Mucosa of gallbladder (tissue), 1 donor: ENCODE measurements around the gene NFATC1. TPM values are rescaled to one million over a fixed set of nuclear protein-coding genes. Genes with fewer than 3 reads are reported as not detected.

Source experiments
- DNase-seq: peaks from one replicate; pipeline ENCODE4 v3.0.0-alpha.2; 2020; ENCODE audit warnings: low spot score
- total RNA-seq: library from RNA; stranded (reverse); gene quantifications from one replicate; pipeline ENCODE4 v1.2.1, GENCODE V29; 2021
- donor health status: DM: no; HTN: no; CAD: no.

NFATC1 gene
- total RNA-seq, 1 donor from 2014 or later: 7.4 TPM

- no peak for DNase-seq
These were observed 110.7 kb downstream of the NFATC1 start for GRCh38 chr18:79506191-79507075.

GRCh38 chr18:79507076-79507545, 111.4 kb downstream of the NFATC1 start:
- DNase-seq: no peak

- DNase-seq: peak; percentile 72
These were observed 112.1 kb downstream of the NFATC1 start for GRCh38 chr18:79507546-79508480.

GRCh38 chr18:79508565-79509535, 113.1 kb downstream of the NFATC1 start:
- DNase-seq: no peak

GRCh38 chr18:79509536-79509930, 113.8 kb downstream of the NFATC1 start:
- DNase-seq: no peak

GRCh38 chr18:79510046-79510685, 114.4 kb downstream of the NFATC1 start:
- no peak for DNase-seq

GRCh38 chr18:79510731-79511241, 115.1 kb downstream of the NFATC1 start:
- no peak for DNase-seq

- no peak for DNase-seq
These were observed 115.5 kb downstream of the NFATC1 start for GRCh38 chr18:79511271-79511670.

GRCh38 chr18:79511671-79512301, 116.1 kb downstream of the NFATC1 start:
- no peak for DNase-seq

- no peak for DNase-seq
These were observed 117.0 kb downstream of the NFATC1 start for GRCh38 chr18:79512461-79513380.

GRCh38 chr18:79513381-79514081, 117.8 kb downstream of the NFATC1 start:
- no peak for DNase-seq

GRCh38 chr18:79515331-79515730, 119.6 kb downstream of the NFATC1 start:
- DNase-seq: peak; percentile 8

GRCh38 chr18:79515944-79516351, 120.2 kb downstream of the NFATC1 start:
- DNase-seq: peak; percentile 6

- peak; percentile 5 for DNase-seq
These were observed 120.8 kb downstream of the NFATC1 start for GRCh38 chr18:79516441-79516931.

- peak; percentile 10 for DNase-seq
These were observed 121.6 kb downstream of the NFATC1 start for GRCh38 chr18:79517341-79517740.

- DNase-seq: peak; percentile 9
These were observed 122.4 kb downstream of the NFATC1 start for GRCh38 chr18:79518028-79518682.

- DNase-seq: peak; percentile 8
These were observed 123.0 kb downstream of the NFATC1 start for GRCh38 chr18:79518683-79519128.
